Measurements from ENCODE around the gene PTGR3. TPM values are rescaled to one million over a fixed set of nuclear protein-coding genes. Genes with fewer than 3 reads are reported as not detected.

PTGR3 gene
- total RNA-seq, 3 donors from 2014 or later: 47.6 to 61.4 (median 57.1) TPM

DNA sequence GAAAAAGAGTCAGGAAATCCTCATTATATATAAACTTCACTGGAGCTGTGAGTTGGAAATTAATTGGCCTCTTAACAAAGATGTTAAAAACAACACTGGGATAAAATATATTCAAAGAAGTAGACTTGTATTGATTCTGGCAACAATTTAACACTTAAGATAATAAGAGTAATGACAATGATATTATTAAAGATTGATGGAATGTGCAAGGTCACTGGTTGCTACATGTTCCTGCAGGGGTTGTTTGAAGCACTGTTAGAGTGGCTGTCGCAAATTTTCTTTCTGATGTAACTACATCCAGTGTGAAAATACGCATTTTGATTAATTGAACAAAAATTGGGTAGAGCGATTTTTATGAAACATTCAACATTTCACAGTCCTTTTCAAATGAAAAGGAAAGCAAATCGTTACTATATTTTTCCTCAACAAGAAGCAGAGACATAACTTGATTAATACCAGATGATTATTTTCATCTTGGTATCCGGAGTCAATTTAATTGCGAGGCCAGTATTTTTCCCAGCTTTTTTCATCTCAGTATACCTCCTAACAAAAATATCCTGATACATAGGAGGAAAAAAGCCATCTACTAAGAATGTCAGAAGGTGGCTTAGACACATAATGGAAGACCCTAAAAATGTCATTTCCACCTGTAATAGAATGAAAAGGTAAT lies 6.1 kb downstream of the PTGR3 start:
- Histone ChIP-seq H3K4me3 (no peak overlapping the region), H3K36me3 (ENCODE audit: low read depth) (no peaks in the 10 kb centered on the region), H3K4me1 (ENCODE audit: low read depth) (peaks cover 26% of the 10 kb centered on the region), H3K9me3 (no peaks in the 10 kb centered on the region)
- intact Hi-C loops (cut with DNase I, micrococcal nuclease): loop anchor here (10.0 kb wide), 2 partner anchors 558 to 708 kb away; partner anchors contain the start of gene CNDP2 (in 1 of the 2)
- ATAC-seq: no peak
- TF ChIP-seq, protein P1, sequence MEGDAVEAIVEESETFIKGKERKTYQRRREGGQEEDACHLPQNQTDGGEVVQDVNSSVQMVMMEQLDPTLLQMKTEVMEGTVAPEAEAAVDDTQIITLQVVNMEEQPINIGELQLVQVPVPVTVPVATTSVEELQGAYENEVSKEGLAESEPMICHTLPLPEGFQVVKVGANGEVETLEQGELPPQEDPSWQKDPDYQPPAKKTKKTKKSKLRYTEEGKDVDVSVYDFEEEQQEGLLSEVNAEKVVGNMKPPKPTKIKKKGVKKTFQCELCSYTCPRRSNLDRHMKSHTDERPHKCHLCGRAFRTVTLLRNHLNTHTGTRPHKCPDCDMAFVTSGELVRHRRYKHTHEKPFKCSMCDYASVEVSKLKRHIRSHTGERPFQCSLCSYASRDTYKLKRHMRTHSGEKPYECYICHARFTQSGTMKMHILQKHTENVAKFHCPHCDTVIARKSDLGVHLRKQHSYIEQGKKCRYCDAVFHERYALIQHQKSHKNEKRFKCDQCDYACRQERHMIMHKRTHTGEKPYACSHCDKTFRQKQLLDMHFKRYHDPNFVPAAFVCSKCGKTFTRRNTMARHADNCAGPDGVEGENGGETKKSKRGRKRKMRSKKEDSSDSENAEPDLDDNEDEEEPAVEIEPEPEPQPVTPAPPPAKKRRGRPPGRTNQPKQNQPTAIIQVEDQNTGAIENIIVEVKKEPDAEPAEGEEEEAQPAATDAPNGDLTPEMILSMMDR (IDR thresholded peaks at IDR 0.05): no peak
- DNase-seq: no peak

DNA sequence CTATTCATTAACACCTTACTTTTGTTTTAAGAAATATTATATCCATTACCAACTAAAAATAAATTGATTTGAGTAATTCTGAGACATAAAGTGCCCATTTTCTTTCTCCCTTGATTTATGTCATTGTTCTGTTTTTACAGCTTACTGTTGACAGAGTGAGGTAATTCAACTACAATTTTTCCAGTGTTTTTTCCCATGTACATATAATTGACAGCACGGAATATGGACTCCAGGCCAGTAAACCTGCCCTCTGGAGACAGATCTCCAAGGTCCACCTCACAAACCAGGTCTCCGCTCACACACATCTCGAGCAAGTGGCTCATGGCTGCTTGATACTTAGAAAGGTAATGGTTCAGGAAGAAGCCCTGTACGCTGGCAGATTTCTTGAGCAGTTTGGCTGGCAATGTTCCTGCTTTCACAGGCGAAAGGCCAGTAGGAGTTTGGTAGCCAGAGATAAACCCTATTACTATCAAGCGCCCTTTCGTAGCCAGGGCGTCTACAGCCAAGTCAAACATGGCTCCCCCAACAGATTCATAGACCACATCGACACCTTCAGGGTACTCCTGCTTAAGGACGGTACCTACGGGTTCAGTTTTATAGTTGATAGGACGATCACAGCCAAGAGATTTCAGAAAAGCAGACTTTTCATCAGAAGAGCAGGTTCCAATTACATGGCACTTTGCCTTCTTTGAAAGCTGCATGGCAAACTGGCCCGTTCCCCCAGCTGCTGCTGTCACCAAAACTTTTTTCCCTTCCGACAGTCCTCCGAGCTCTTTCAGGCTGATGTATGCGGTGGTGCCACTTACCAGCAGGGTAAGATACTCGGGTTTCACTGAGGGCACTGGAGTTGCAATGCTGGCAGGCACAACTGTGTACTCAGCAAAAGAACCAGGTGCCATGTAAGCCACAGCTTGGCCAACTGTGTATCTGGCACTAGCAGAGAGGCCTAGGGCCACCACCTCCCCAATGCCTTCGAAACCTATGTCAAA lies 7.4 kb downstream of the PTGR3 start:
- TF ChIP-seq, protein P1 (IDR thresholded peaks at IDR 0.05): no peak
- ATAC-seq: peak; percentile 47
- Histone ChIP-seq H3K4me3 (no peak overlapping the region), H3K4me1 (ENCODE audit: low read depth) (peaks cover 14% of the 10 kb centered on the region), H3K9me3 (no peaks in the 10 kb centered on the region), H3K36me3 (ENCODE audit: low read depth) (no peaks in the 10 kb centered on the region)
- intact Hi-C loops (cut with DNase I, micrococcal nuclease): loop anchor here (10.0 kb wide), 2 partner anchors 557 to 707 kb away; partner anchors contain the start of gene CNDP2 (in 1 of the 2)
- DNase-seq: no peak

DNA sequence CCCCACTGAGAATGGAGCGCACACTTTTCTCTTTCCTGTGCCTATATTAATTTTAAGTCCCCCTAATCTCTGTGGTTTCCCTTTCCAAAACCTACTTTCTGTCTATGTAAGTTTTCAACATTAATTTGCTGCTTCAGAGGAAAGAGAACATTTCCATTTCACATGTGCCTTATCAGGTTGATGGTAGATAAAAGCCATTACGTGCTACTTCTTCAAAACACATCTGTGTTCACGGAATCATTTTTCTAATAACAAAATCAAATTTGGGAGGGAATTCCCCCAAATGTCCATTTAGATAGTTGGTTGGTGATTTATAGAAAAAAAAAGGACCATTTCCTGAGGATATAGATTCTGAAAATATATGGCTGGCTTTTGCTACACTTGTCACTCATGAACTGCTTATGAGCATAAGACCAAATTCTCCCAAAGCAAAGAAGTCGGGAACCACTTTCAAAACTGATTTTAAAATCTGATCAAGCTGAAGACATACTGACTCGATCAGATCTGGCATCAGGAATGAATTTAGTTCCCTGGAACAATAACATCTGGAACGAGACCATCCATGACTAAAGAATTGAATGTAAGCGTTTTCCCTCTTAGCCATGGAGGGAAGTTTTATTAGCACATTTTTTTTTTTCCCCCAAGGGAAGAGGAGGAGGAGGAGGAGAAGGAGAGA lies 8.2 kb downstream of the PTGR3 start:
- DNase-seq (no peak), ATAC-seq (no peak)
- Histone ChIP-seq H3K36me3 (ENCODE audit: low read depth) (no peaks in the 10 kb centered on the region), H3K9me3 (no peaks in the 10 kb centered on the region), H3K4me1 (ENCODE audit: low read depth) (peaks cover 10% of the 10 kb centered on the region), H3K4me3 (no peak overlapping the region)
- intact Hi-C loops (cut with DNase I, micrococcal nuclease): loop anchor here (10.0 kb wide), 2 partner anchors 556 to 706 kb away; partner anchors contain the start of gene CNDP2 (in 1 of the 2)
- TF ChIP-seq, protein P1 (IDR thresholded peaks at IDR 0.05): no peak

DNA sequence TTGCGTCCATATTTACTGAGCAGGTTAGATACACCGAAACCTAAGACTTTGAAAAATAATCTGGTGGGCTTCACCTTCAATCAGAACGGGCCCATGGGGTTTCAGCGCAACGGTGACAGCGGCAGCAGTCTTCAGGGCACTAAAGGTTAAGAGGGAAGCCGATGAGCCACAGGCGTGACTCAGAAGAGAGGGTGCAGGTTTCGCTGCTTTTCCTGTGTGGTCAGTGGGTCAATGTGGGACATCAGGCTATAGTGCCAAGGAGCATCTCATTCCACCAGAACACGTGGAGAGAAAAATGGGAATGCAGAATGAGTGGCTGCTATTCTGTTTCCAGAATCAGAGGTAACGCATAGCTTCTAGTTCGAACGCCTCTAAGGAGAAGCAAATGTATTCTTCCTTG lies 8.9 kb downstream of the PTGR3 start:
- TF ChIP-seq, protein P1 (IDR thresholded peaks at IDR 0.05): no peak
- no peaks in the 10 kb centered on the region for H3K36me3 ChIP-seq (ENCODE audit: low read depth)
- intact Hi-C loops (cut with DNase I, micrococcal nuclease): loop anchor here (10.0 kb wide), 2 partner anchors 555 to 705 kb away; partner anchors contain the start of gene CNDP2 (in 1 of the 2)
- DNase-seq (no peak), ATAC-seq (no peak)
- H3K4me3 ChIP-seq: no peak overlapping the region
- no peaks in the 10 kb centered on the region for H3K9me3 ChIP-seq
- peaks cover 7% of the 10 kb centered on the region for H3K4me1 ChIP-seq (ENCODE audit: low read depth)

DNA sequence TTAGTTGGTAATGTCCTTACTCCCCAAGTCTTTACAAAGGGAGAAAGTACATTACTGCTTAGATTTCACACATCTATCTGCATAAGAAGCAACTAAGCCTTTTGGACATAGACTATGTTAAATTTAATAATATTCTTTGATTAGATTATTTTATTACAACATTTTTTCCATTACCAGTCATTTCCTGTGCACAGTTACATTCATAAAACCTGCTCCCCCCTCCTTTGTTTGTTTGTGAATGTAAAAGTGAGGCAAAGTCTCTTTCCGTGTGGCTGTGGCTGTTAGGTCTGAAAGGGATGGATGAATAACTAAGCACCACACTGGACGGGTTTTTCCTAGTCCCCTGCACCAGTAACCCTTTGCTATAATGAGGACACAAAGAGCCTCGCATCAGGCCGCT lies 9.6 kb downstream of the PTGR3 start:
- no peak overlapping the region for H3K4me3 ChIP-seq
- DNase-seq (no peak), ATAC-seq (no peak)
- TF ChIP-seq, protein P1 (IDR thresholded peaks at IDR 0.05): no peak
- intact Hi-C loops (cut with DNase I, micrococcal nuclease): no loop called here
- H3K36me3 ChIP-seq (ENCODE audit: low read depth): no peaks in the 10 kb centered on the region
- no peaks in the 10 kb centered on the region for H3K9me3 ChIP-seq
- H3K4me1 ChIP-seq (ENCODE audit: low read depth): peaks cover 5% of the 10 kb centered on the region
